K562 (cell line): ENCODE measurements around the gene EEA1. TPM values are rescaled to one million over a fixed set of nuclear protein-coding genes. Genes with fewer than 3 reads are reported as not detected.
A peak's percentile ranks its signal among the peaks of the same experiment; 100 is the strongest.

Experiments
- ATAC-seq: fragments of 200-7000 bp; cut with Tn5 transposase; 3 replicates; pipeline ENCODE4 v1.9.1; 2020; ENCODE audit warnings: moderate library complexity
- BruUV-seq: library from RNA; stranded (reverse); fragments of 400-500 nt; replicated peaks from 2 replicates; lab custom pipeline; 2021; lab: Mats Ljungman, UMichigan
- CTCF ChIA-PET: fragments of 300-600 bp; formaldehyde crosslinking; extraction: SDS; loops from one replicate; lab custom pipeline; 2021; ENCODE audit warnings: low intra/inter-chr PET ratio; lab: Yijun Ruan, JAX
- POLR2A ChIA-PET: fragments of 300-600, 350-650 bp; sonication (Branson Sonifier 250); formaldehyde crosslinking; extraction: SDS; loops from one replicate; lab custom pipeline; 2021; ENCODE audit warnings: antibody characterized with exemption, inconsistent platforms; lab: Yijun Ruan, JAX
- DNase-seq, 4 experiments: peaks; one replicate each; pipeline versions ENCODE4 v3.0.0 to v3.0.0-alpha.2; 2011 to 2018; ENCODE audit warnings: low spot score in 3 of 4, mixed read lengths in 3 of 4; ENCODE audit errors: extremely low read depth in 1 of 4
- FAIRE-seq: peaks from 2 replicates; lab custom pipeline; 2011; peaks lifted over from hg19 to GRCh38; lab: Jason Lieb, UNC
- H2AFZ ChIP-seq: 2 replicates; pipeline ENCODE4 v1.6.0; 2011; ENCODE audit warnings: low read depth, low read length, control low read depth, inconsistent platforms
- H3K27ac ChIP-seq: fragments of 200-600 bp; 3 replicates; pipeline ENCODE4 v1.8.0; 2011; ENCODE audit warnings: low read depth, mild to moderate bottlenecking, control low read depth, inconsistent platforms, low read length, moderate library complexity, mixed read lengths; ENCODE audit errors: extremely low read depth
- H3K27me3 ChIP-seq, 2 experiments: fragments of 300-600 bp in 1 of 2; 2 replicates in 1 of 2; 3 replicates in 1 of 2; pipeline versions ENCODE4 v1.6.0 to v1.8.0; 2011; ENCODE audit warnings: inconsistent platforms in 2 of 2, low read length in 2 of 2, mild to moderate bottlenecking in 1 of 2, mixed read lengths in 1 of 2, moderate library complexity in 1 of 2; ENCODE audit not compliant: control insufficient read depth in 2 of 2, insufficient read depth in 2 of 2
- H3K36me3 ChIP-seq: fragments of 300-600 bp; 3 replicates; pipeline ENCODE4 v1.8.0; 2011; ENCODE audit warnings: mild to moderate bottlenecking, low read length, inconsistent platforms; ENCODE audit not compliant: control insufficient read depth, insufficient read depth
- H3K4me1 ChIP-seq, 2 experiments: fragments of 200-600 bp in 1 of 2; replicated peaks in 1 of 2; 2 replicates in 1 of 2; 3 replicates in 1 of 2; pipeline versions ENCODE4 v1.5.1 to v1.8.0; 2011; ENCODE audit warnings: inconsistent platforms in 2 of 2, low read length in 2 of 2, mild to moderate bottlenecking in 1 of 2, mixed read lengths in 1 of 2, moderate library complexity in 1 of 2; ENCODE audit not compliant: control insufficient read depth in 2 of 2, insufficient read depth in 2 of 2
- H3K4me2 ChIP-seq: 2 replicates; pipeline ENCODE4 v1.6.1; 2011; ENCODE audit warnings: low read length, control low read depth, inconsistent platforms, mixed read lengths; ENCODE audit not compliant: insufficient read depth
- H3K4me3 ChIP-seq: fragments of 200-600 bp; sonication (generic), shearing (Covaris generic); 2 replicates; pipeline ENCODE4 v1.5.1; 2016; ENCODE audit warnings: control low read depth, inconsistent platforms
- H3K79me2 ChIP-seq: fragments of 200-600 bp; 3 replicates; pipeline ENCODE4 v1.8.0; 2011; ENCODE audit warnings: low read length, inconsistent platforms; ENCODE audit not compliant: control insufficient read depth, insufficient read depth
- H3K9ac ChIP-seq, 2 experiments: 2 replicates each; pipeline versions ENCODE4 v1.6.0 to v1.6.1; 2011; ENCODE audit warnings: low read depth in 2 of 2, low read length in 2 of 2, control low read depth in 1 of 2, inconsistent platforms in 1 of 2, mild to moderate bottlenecking in 1 of 2, mixed read lengths in 1 of 2; ENCODE audit not compliant: insufficient read depth in 1 of 2
- H3K9me1 ChIP-seq: one replicate; pipeline ENCODE4 v1.6.0; 2011; ENCODE audit warnings: inconsistent platforms, mild to moderate bottlenecking, low read length, moderate library complexity; ENCODE audit not compliant: control insufficient read depth, insufficient read depth
- H3K9me3 ChIP-seq: replicated peaks from 2 replicates; pipeline ENCODE4 v1.5.1; 2011; ENCODE audit warnings: low read depth, low read length, inconsistent platforms; ENCODE audit not compliant: control insufficient read depth, insufficient read depth
- H4K20me1 ChIP-seq: replicated peaks from 2 replicates; pipeline ENCODE4 v1.6.1; 2011; ENCODE audit warnings: low read length, inconsistent platforms, mixed read lengths; ENCODE audit not compliant: control insufficient read depth, insufficient read depth
- CEBPB ChIP-seq: fragments of 450-650 bp; IDR thresholded peaks from 2 replicates; pipeline ENCODE4 v1.6.1; 2016; ENCODE audit warnings: missing genetic modification characterization, missing compliant biosample characterization
- CEBPG ChIP-seq, 3 experiments: fragments of 200-800 bp in 1 of 3; sonication (Bioruptor generic) in 1 of 3; sonication (generic) in 1 of 3; formaldehyde crosslinking in 1 of 3; IDR thresholded peaks in 2 of 3; conservative IDR thresholded peaks in 1 of 3; 2 replicates each; pipeline versions ENCODE4 v1.6.1 to v1.8.0; 2016 to 2022; ENCODE audit warnings: missing compliant biosample characterization in 2 of 3, missing genetic modification characterization in 2 of 3, mild to moderate bottlenecking in 1 of 3, missing genetic modification reagents in 1 of 3
- KLF10 ChIP-seq: fragments of 250-450 bp; sonication (Bioruptor Pico); IDR thresholded peaks from 2 replicates; pipeline ENCODE4 v1.6.1; 2021; ENCODE audit warnings: matching md5 sums
- ZNF184 ChIP-seq: sonication (generic); formaldehyde crosslinking; IDR thresholded peaks from 2 replicates; pipeline ENCODE4 v1.5.0; 2020; ENCODE audit warnings: missing genetic modification reagents
- ZNF263 ChIP-seq: sonication (generic); formaldehyde crosslinking; IDR thresholded peaks from 2 replicates; pipeline ENCODE4 v1.8.0; 2022; ENCODE audit warnings: mild to moderate bottlenecking, missing genetic modification reagents, borderline replicate concordance
- ZNF316 ChIP-seq: fragments of 450-650 bp; IDR thresholded peaks from 2 replicates; pipeline ENCODE4 v1.6.1; 2016
- ZNF507 ChIP-seq: conservative IDR thresholded peaks from 2 replicates; pipeline ENCODE4 v1.6.1; 2017; ENCODE audit warnings: missing genetic modification characterization, missing compliant biosample characterization
- WGBS: fragments of 100-300 bp; shearing (Covaris generic); methylation state at CpG from one replicate; pipeline ENCODE4 v1.1.6; 2016; ENCODE audit warnings: low coverage, mixed read lengths; ENCODE audit not compliant: insufficient coverage; ENCODE audit errors: missing lambda C conversion rate; 5-methylcytosine and 5-hydroxymethylcytosine counted together
- in situ Hi-C: fragments of 300-500 bp; cut with MboI; formaldehyde crosslinking; loops from 4 replicates; pipeline ENCODE4 v1.15.0; 2018; ENCODE audit warnings: inconsistent platforms, mixed read lengths
- intact Hi-C: fragments of 100-400 bp; cut with micrococcal nuclease; formaldehyde crosslinking; loops from 2 replicates; pipeline ENCODE4 v1.14.2; 2022
- polyA plus RNA-seq, 8 experiments: library from polyadenylated mRNA; depleted of rRNA in 4 of 8; stranded (reverse) in 5 of 8; unstranded in 3 of 8; fragments of >200 nt; fragmentation: Nextera tagmentation in 2 of 8; fragmentation: Illumina TruSeq in 1 of 8; extraction: Ambion mirVana in 2 of 8; extraction: Trizol in 1 of 8; gene quantifications; 2 replicates each; pipeline versions ENCODE4 v1.2.1 to v1.2.3, GENCODE V29; 2011 to 2014; ENCODE audit warnings: inconsistent platforms in 1 of 8, missing spikeins in 1 of 8
- total RNA-seq, 7 experiments: library from RNA; depleted of rRNA in 6 of 7; stranded (reverse); fragments of >200 nt in 6 of 7; fragmentation: Illumina TruSeq in 2 of 7; extraction: Trizol in 2 of 7; gene quantifications; 2 replicates each; pipeline versions ENCODE4 v1.2.1 to v1.2.3, GENCODE V29; 2011 to 2021; ENCODE audit warnings: low replicate concordance in 1 of 7
- TF ChIP-seq, protein P1 (sequence below): fragments of 450-650 bp; IDR thresholded peaks from 2 replicates; pipeline ENCODE4 v1.6.1; 2016; ENCODE audit warnings: low read depth, mild to moderate bottlenecking, moderate library complexity
- TF ChIP-seq, protein P2 (sequence below), 2 experiments: fragments of 450-650 bp; IDR thresholded peaks; 2 replicates each; pipeline ENCODE4 v1.6.1; 2016; ENCODE audit warnings: mild to moderate bottlenecking in 2 of 2, borderline replicate concordance in 1 of 2, low read depth in 1 of 2, moderate library complexity in 1 of 2
- TF ChIP-seq, protein P3 (sequence below): fragments of 250-450 bp; sonication (Bioruptor Pico); IDR thresholded peaks from 2 replicates; pipeline ENCODE4 v1.8.0; 2021; ENCODE audit warnings: borderline replicate concordance, mild to moderate bottlenecking, moderate library complexity; ENCODE audit not compliant: poor library complexity, severe bottlenecking

The EEA1 gene
- total and polyA plus RNA-seq, 9 of the 15 experiments (the other 6 are each of a cell fraction or from before 2014, with no cell fraction given): 3.5 to 17.1 (median 7.5) TPM

DNA sequence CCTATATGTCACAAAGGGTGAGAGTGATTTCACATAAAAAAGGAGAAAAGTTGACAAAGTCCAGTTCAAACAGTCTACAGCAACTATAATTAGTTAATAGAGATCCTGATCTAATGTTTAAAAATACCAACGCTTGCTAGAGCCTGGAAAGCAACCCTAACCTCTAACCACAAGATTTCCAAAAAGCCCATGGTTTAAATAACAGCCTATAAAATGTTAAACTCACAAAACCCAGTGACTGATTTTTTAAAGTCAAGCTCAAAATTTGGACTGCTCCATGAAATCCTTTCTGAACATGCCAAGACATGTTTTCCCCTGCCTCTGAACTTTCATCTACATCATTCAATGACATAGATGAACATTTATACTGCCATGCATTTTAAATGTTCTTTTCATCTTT is 144.7 kb downstream of the EEA1 start (continued):
- TF ChIP-seq KLF10 (CRISPR knock-in tag) (no peak), ZNF184 (CRISPR knock-in tag) (no peak), ZNF316 (no peak), ZNF263 (CRISPR knock-in tag) (no peak), ZNF507 (tag) (no peak)
- TF ChIP-seq, protein P1, sequence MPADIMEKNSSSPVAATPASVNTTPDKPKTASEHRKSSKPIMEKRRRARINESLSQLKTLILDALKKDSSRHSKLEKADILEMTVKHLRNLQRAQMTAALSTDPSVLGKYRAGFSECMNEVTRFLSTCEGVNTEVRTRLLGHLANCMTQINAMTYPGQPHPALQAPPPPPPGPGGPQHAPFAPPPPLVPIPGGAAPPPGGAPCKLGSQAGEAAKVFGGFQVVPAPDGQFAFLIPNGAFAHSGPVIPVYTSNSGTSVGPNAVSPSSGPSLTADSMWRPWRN: no peak

DNA sequence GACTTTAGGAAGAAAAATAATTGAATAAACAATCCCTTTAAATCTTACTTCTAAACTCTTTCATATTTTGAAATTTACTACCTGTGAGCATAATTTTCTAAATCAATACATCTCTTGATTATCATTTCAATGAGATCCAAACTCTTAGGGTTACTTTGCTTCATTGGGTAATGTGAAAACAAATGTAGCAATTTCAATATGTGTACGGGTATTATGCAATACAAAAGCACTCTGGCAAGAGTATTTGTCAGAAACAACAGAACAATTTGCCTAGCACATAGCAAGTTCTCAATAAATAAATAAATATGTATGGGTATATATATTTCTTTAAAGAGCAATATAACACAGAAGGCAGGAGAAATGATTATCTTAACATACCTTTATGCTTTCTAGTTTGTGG is 149.2 kb downstream of the EEA1 start:
- Histone ChIP-seq H3K27me3 (no peaks in the 10 kb centered on the region), H2AFZ (no peak overlapping the region), H3K9ac (no peak overlapping the region), H3K36me3 (peaks cover 59% of the 10 kb centered on the region; the same call in 2 of the 3 replicates), H3K27ac (no peak overlapping the region), H3K4me1 (no peaks in the 10 kb centered on the region), H4K20me1 (no peaks in the 10 kb centered on the region), H3K9me3 (no peaks in the 10 kb centered on the region)
- in situ Hi-C loops (loop anchor here (25.0 kb wide), 2 partner anchors 632 to 1332 kb away; no protein-coding TSS in a partner anchor), intact Hi-C loops (loop anchor here (10.0 kb wide), 2 partner anchors 205 to 535 kb away; no protein-coding TSS in a partner anchor)
- ChIA-PET CTCF (interaction anchor here (0.6 kb wide), 1 partner anchor 1321 kb away, joined by 3 read pairs; no protein-coding TSS in a partner anchor), POLR2A (no interaction called here)
- ATAC-seq (no peak), DNase-seq (no peak)
- no TSS peak for BruUV-seq
- WGBS: 88% methylated on average over 1 of the region's 1 CpG
- TF ChIP-seq, protein P2, sequence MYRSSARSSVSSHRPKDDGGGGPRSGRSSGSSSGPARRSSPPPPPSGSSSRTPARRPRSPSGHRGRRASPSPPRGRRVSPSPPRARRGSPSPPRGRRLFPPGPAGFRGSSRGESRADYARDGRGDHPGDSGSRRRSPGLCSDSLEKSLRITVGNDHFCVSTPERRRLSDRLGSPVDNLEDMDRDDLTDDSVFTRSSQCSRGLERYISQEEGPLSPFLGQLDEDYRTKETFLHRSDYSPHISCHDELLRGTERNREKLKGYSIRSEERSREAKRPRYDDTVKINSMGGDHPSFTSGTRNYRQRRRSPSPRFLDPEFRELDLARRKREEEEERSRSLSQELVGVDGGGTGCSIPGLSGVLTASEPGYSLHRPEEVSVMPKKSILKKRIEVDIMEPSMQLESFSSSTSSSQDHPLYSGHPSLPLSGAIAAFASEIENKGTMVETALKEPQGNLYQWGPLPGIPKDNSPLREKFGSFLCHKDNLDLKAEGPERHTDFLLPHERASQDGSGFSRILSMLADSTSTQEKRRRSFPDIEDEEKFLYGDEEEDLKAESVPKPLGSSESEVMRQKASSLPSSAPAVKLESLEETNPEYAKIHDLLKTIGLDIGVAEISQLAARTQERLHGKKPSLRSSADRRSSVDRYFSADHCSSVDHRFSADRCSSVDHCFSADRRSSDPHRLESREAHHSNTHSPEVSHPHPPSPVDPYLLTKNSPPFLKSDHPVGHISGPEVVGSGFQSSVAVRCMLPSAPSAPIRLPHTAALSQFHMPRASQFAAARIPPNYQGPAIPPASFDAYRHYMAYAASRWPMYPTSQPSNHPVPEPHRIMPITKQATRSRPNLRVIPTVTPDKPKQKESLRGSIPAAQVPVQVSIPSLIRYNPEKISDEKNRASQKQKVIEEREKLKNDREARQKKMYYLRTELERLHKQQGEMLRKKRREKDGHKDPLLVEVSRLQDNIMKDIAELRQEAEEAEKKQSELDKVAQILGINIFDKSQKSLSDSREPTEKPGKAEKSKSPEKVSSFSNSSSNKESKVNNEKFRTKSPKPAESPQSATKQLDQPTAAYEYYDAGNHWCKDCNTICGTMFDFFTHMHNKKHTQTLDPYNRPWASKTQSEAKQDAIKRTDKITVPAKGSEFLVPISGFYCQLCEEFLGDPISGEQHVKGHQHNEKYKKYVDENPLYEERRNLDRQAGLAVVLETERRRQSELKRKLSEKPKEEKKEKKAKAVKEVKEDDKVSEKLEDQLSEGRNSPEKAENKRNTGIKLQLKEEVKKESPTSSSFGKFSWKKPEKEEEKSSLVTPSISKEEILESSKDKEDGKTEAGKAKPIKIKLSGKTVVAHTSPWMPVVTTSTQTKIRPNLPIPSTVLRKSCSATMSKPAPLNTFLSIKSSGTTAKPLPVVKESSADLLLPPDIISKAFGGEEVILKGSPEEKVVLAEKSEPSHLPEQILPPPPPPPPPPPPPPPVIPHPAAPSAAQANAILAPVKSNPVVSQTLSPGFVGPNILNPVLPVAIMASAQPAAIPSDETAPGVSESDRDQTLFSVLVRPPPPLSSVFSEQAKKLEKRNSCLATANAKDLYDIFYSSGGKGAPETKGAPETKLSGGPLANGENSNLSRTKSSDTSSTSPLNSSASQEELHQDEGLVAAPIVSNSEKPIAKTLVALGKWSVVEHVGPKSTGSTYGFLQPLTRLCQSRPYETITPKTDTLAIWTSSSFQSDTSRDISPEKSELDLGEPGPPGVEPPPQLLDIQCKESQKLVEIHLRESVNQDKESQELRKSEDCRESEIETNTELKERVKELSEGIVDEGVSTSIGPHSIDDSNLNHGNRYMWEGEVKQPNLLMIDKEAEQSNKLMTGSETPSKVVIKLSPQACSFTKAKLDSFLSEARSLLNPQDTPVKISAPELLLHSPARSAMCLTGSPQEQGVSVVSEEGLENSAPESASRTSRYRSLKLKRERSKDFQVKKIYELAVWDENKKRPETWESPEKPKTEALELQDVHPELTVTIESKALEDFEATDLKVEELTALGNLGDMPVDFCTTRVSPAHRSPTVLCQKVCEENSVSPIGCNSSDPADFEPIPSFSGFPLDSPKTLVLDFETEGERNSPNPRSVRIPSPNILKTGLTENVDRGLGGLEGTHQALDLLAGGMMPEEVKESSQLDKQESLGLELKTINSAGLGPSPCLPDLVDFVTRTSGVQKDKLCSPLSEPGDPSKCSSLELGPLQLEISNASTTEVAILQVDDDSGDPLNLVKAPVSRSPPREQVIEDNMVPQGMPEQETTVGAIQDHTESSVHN (IDR thresholded peaks at IDR 0.05; ENCODE audit: borderline replicate concordance in 1 of 2, low read depth in 1 of 2): no peak
- peak; percentile 54 for TF ChIP-seq CEBPB (tag)
- TF ChIP-seq, protein P3, sequence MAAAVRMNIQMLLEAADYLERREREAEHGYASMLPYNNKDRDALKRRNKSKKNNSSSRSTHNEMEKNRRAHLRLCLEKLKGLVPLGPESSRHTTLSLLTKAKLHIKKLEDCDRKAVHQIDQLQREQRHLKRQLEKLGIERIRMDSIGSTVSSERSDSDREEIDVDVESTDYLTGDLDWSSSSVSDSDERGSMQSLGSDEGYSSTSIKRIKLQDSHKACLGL (CRISPR knock-in tag): no peak
- TF ChIP-seq CEBPG (CRISPR knock-in tag; IDR thresholded peaks at IDR 0.05): no peak
- TF ChIP-seq CEBPG (tag; conservative IDR thresholded peaks at IDR 0.05 in 1 of 2, IDR thresholded peaks at IDR 0.05 in 1 of 2): peak; percentile 59 to 60; a peak in 3 of 4 replicates
- TF ChIP-seq, all 486 proteins: peak for 2
- Histone ChIP-seq H3K4me3 (no peak overlapping the region), H3K79me2 (no peaks in the 10 kb centered on the region), H3K9me1 (no peaks in the 10 kb centered on the region), H3K4me2 (no peak overlapping the region)
- FAIRE-seq: no peak
